Stimulated activated CD4-positive, alpha-beta T cell treated with anti-CD3 and anti-CD28 coated beads, Interleukin-12 subunit alpha, Interleukin-12 subunit beta, amount 100 ng/mL, for 24 hours (primary cell): ENCODE measurements around the gene CAMK2G.
"Not testable (repeated sequence)": the region's sequence is repeated elsewhere in the genome, so short reads cannot be mapped to it uniquely, and the experiment has no call there.

Source experiments
- DNase-seq, 2 experiments: peaks; one replicate each; pipeline ENCODE4 v3.0.0-alpha.2; 2020; ENCODE audit warnings: low read depth in 2 of 2

The CAMK2G gene

DNA sequence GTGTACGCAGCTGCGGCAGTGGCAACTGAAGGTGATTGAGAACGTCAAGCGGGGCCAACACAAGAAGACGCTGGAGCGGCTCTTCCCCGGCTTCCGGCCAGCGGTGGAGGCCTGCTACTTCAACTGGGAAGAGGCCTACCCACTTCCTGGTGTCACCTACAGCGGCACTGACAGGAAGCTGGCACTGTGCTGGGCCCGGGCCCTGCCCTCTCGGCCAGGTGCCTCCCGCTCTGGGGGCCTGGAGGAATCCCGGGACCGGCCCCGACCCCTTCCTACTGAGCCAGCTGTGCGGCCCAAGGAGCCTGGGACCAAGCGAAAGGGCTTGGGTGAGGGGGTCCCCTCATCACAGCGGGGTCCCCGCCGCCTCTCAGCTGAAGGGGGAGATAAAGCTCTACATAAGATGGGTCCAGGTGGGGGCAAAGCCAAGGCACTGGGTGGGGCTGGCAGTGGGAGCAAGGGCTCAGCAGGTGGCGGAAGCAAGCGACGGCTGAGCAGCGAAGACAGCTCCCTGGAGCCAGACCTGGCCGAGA is 82.4 kb downstream of the CAMK2G start:
- DNase-seq = no peak

GRCh38 chr10:73790886-73791625 is 83.3 kb downstream of the CAMK2G start:
- DNase-seq = no peak

DNA sequence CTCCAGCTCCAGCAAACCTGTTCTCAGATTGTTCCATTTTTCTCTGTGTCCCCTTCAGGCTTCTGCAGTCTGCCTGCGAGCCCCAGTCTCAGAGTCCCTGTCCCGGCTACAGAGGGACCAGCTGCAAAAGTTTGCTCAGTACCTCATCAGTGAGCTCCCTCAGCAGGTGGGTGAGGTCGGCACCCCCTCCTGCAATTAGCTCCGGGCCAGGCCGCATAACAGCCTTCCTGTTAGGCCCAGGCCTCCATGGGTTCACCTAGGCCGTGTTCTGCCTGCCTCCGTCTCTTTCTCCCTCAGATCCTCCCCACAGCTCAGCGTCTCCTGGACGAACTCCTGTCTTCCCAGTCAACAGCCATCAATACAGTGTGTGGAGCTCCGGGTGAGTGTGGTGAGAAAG is 84.7 kb downstream of the CAMK2G start:
- DNase-seq = no peak

GRCh38 chr10:73788864-73789658 is 85.3 kb downstream of the CAMK2G start:
- no peak for DNase-seq

GRCh38 chr10:73787031-73787800 is 87.1 kb downstream of the CAMK2G start:
- not testable (repeated sequence) for DNase-seq

DNA sequence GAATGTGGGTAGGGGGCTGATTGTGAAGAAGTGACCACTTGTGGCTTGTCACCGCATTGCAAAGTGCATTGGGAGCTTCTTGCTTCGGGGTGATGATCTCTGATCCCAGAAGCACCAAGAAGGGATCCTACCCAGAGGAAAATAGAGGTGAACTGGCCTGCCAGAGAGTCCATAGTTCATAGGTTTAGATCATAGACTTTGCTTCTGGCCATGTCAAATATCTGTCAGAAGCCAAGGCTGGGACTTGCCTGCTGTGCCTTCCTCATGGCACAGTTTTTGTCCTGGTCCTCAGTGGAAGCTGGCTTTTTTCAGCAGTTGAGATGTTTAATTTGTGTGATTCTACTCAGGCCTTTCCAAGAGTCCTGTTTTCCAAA is 87.9 kb downstream of the CAMK2G start:
- no peak for DNase-seq

DNA sequence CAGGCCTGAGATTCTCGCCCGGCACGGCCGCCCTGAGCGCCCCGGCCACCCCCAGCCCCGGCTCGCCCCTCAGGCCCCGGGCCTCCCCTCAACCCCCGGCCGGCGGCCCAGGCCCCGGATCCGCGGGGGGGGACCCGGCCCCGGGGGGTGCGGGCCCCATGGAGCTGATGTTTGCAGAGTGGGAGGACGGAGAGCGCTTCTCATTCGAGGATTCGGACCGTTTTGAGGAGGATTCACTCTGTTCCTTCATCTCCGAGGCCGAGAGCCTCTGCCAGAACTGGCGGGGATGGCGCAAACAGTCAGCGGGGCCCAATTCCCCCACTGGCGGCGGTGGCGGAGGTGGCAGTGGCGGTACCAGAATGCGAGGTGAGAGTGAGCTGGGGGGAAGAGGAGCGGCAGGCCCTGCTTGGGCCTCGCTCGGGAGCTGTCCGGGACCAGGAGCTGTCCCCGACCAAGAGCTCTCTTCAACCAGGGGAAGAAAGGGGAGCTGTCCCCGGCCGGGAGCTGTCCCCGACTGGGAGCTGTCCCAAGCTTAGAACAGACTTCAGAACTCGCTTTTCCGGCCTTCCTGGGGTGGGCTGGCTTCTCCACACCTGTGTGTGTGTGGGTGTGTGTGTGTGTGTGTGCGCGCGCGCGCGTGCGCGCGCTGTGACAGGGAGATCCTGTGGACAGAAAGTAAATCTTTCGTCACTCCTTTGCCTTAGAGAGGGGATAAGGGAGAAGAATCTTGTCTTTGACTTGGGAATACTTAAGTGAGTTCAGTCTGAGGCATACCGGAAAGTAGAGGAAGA is 88.4 kb downstream of the CAMK2G start:
- no peak for DNase-seq

GRCh38 chr10:73785211-73785720 is 89.1 kb downstream of the CAMK2G start, which contains the start of gene ZSWIM8:
ZSWIM8 (plus strand) TSS chr10:73785606; CDS start chr10:73785879, 273 bp downstream.
- DNase-seq = peak; percentile 72 to 74

- no peak for DNase-seq
These were observed 91.6 kb downstream of the CAMK2G start for GRCh38 chr10:73782749-73783085.

GRCh38 chr10:73781879-73782748 is 92.2 kb downstream of the CAMK2G start, which contains the start of gene CHCHD1:
CHCHD1 (plus strand) TSS chr10:73782048; CDS start chr10:73782076, 28 bp downstream.
- DNase-seq = peak; percentile 82 to 92

- DNase-seq = no peak
These were observed 92.8 kb downstream of the CAMK2G start for GRCh38 chr10:73781548-73781878.

DNA sequence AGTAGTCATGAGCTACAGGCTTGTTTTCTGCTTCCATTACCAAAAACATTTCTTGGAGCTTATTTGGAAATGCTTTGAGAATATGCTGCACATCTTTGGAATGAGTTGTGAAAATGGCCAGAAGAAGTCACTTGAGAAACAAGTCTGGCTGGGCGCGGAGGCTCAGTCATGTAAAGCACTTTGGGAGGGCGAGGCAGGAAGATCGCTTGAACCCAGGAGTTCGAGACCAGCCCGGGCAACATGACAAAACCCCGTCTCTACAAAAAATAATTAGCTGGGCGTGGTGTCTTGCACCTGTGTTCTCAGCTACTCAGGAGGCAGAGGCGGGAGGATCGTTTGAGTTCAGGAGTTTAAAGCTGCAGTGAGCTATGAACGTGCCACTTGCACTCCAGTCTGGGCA is 93.4 kb downstream of the CAMK2G start:
- DNase-seq = no peak

DNA sequence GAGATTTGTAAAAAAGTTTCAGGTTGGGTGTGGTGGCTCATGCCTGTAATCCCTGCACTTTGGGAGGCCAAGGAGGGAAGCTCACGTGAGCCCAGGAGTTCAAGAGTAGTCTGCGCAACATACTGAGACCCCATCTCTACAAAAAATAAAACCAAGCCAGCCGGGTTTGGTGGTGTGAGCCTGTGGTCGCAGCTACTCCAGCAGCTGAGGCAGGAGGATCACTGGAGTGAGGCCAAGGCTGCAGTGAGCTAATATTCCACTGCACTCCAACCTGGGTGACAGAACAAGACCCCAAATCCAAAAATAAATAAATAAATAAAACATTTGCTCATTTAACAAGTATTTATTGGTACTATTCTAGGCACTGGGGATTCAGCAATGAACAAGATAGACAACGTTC is 94.1 kb downstream of the CAMK2G start:
- no peak for DNase-seq

- DNase-seq = no peak
These were observed 94.7 kb downstream of the CAMK2G start for GRCh38 chr10:73779539-73780197.

DNA sequence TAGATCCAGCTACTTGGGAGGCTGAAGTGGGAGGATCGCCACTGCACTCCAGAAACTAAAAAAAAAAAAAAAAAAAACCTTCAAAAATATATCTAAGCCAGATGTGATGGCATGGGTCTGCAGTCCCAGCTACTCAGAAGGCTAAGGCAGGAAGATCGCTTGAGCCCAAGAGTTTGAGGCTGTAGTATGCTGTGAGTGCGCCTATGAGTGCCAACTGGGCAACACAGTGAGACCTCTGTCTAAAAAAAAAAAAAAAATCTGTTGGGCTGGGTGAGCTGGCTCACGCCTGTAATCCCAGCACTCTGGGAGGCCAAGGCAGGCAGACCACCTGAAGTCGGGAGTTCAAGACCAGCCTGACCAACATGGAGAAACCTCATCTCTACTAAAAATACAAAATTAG is 95.3 kb downstream of the CAMK2G start:
- no peak for DNase-seq

DNA sequence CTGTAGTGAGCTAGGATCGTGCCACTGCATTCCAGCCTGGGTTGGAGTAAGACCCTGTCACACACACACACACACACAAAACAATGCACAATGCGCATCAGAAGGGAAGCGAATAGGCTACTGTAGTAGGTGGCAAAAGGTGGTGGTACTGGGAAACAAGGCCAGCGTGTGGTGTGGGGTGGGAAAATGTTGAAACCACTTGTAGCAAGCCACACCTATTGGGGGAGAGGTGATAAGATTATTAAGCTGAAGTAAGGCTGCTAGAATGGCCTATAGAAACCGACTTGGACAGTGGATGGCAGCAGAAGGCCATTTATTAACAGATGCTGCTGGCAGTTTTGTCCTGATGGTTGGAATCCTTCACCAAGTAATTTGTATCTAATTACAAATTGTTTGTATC is 99.7 kb downstream of the CAMK2G start:
- DNase-seq = no peak

- no peak for DNase-seq
These were observed 101.0 kb downstream of the CAMK2G start for GRCh38 chr10:73773152-73773879.

- DNase-seq = peak; percentile 54 to 76
These were observed 101.8 kb downstream of the CAMK2G start for GRCh38 chr10:73772281-73773151.
